GM21515 (cell line): Measurements from ENCODE around the gene CCL4L2.
"Not testable (repeated sequence)": the region's sequence is repeated elsewhere in the genome, so short reads cannot be mapped to it uniquely, and the experiment has no call there.

ENCODE experiments used
- ATAC-seq: cut with Tn5 transposase; IDR thresholded peaks from one replicate; pipeline ENCODE4 v1.9.1; 2021; ENCODE audit not compliant: unreplicated experiment

The CCL4L2 gene

GRCh38 chr17:36194832-36195433, 15.9 kb upstream of the CCL4L2 start:
- not testable (repeated sequence) for ATAC-seq

GRCh38 chr17:36195434-36196130, 15.3 kb upstream of the CCL4L2 start:
- no peak for ATAC-seq

GRCh38 chr17:36196131-36196486, 14.8 kb upstream of the CCL4L2 start:
- ATAC-seq, result no peak

GRCh38 chr17:36197387-36197703, 13.5 kb upstream of the CCL4L2 start:
- peak; percentile 20 for ATAC-seq

- no peak for ATAC-seq
These were observed 11.9 kb upstream of the CCL4L2 start for GRCh38 chr17:36198831-36199465.

GRCh38 chr17:36201102-36201501, 9.8 kb upstream of the CCL4L2 start:
- not testable (repeated sequence) for ATAC-seq

GRCh38 chr17:36201506-36201905, 9.4 kb upstream of the CCL4L2 start:
- ATAC-seq, result not testable (repeated sequence)

GRCh38 chr17:36203335-36203734, 7.5 kb upstream of the CCL4L2 start:
- no peak for ATAC-seq

GRCh38 chr17:36204724-36205500, 6.0 kb upstream of the CCL4L2 start:
- no peak for ATAC-seq

- ATAC-seq, result no peak
These were observed 5.0 kb upstream of the CCL4L2 start for GRCh38 chr17:36205637-36206485.

GRCh38 chr17:36206486-36206821, 4.4 kb upstream of the CCL4L2 start:
- not testable (repeated sequence) for ATAC-seq

GRCh38 chr17:36207383-36207782, 3.5 kb upstream of the CCL4L2 start:
- ATAC-seq, result not testable (repeated sequence)

GRCh38 chr17:36209575-36209974, 1.3 kb upstream of the CCL4L2 start:
- ATAC-seq, result no peak

- not testable (repeated sequence) for ATAC-seq
These were observed 815 bp downstream of the CCL4L2 start for GRCh38 chr17:36211484-36212271.

- no peak for ATAC-seq
These were observed 1.4 kb downstream of the CCL4L2 start for GRCh38 chr17:36212272-36212605.

- no peak for ATAC-seq
These were observed 2.1 kb downstream of the CCL4L2 start for GRCh38 chr17:36212966-36213365.

- ATAC-seq, result no peak
These were observed 2.8 kb downstream of the CCL4L2 start for GRCh38 chr17:36213695-36214094.

GRCh38 chr17:36214918-36215317, 4.1 kb downstream of the CCL4L2 start:
- no peak for ATAC-seq

GRCh38 chr17:36215406-36216308, 4.8 kb downstream of the CCL4L2 start:
- ATAC-seq, result not testable (repeated sequence)
